Keratinocyte (primary cell): ENCODE results near the gene BUD31. TPM values are rescaled to one million over a fixed set of nuclear protein-coding genes. Genes with fewer than 3 reads are reported as not detected.

Experiments
- DNase-seq: peaks from one replicate; pipeline ENCODE4 v3.0.0-alpha.2; 2011; ENCODE audit warnings: low read depth, missing footprints, low spot score
- FAIRE-seq: peaks from 2 replicates; lab custom pipeline; 2011; peaks lifted over from hg19 to GRCh38; lab: Jason Lieb, UNC
- H2AFZ ChIP-seq: 2 replicates; pipeline ENCODE4 v1.6.0; 2012; ENCODE audit warnings: low read length, control low read depth, inconsistent platforms; ENCODE audit not compliant: control insufficient read depth
- H3K27ac ChIP-seq: 2 replicates; pipeline ENCODE4 v1.5.1; 2011; ENCODE audit warnings: low read length; ENCODE audit not compliant: control insufficient read depth, insufficient read depth
- H3K27me3 ChIP-seq: 3 replicates; pipeline ENCODE4 v1.6.0; 2011; ENCODE audit warnings: low read length; ENCODE audit not compliant: control insufficient read depth, insufficient read depth; ENCODE audit errors: extremely low read depth
- H3K36me3 ChIP-seq, 2 experiments: 2 replicates in 1 of 2; 3 replicates in 1 of 2; pipeline ENCODE4 v1.5.1; 2011; ENCODE audit warnings: low read length in 2 of 2, mild to moderate bottlenecking in 1 of 2; ENCODE audit not compliant: control insufficient read depth in 2 of 2, insufficient read depth in 2 of 2; ENCODE audit errors: extremely low read depth in 1 of 2
- H3K4me1 ChIP-seq: 3 replicates; pipeline ENCODE4 v1.5.1; 2011; ENCODE audit warnings: low read length; ENCODE audit not compliant: control insufficient read depth, insufficient read depth; ENCODE audit errors: extremely low read depth
- H3K4me2 ChIP-seq: 3 replicates; pipeline ENCODE4 v1.6.0; 2011; ENCODE audit warnings: low read depth, low read length; ENCODE audit not compliant: control insufficient read depth, insufficient read depth; ENCODE audit errors: extremely low read depth
- H3K4me3 ChIP-seq, 3 experiments: fragments of 200-600 bp in 1 of 3; sonication (generic) in 1 of 3; 2 replicates in 2 of 3; 3 replicates in 1 of 3; pipeline ENCODE4 v1.5.1; 2011 to 2016; ENCODE audit warnings: low read length in 3 of 3, mild to moderate bottlenecking in 3 of 3, control low read depth in 2 of 3, inconsistent platforms in 1 of 3, low read depth in 1 of 3, mixed read lengths in 1 of 3, mixed run types in 1 of 3, moderate library complexity in 1 of 3; ENCODE audit not compliant: control insufficient read depth in 2 of 3, insufficient read depth in 2 of 3; ENCODE audit errors: extremely low read depth in 1 of 3
- H3K79me2 ChIP-seq: 2 replicates; pipeline ENCODE4 v1.6.0; 2012; ENCODE audit warnings: low read length; ENCODE audit not compliant: control insufficient read depth, insufficient read depth
- H3K9ac ChIP-seq: 3 replicates; pipeline ENCODE4 v1.6.0; 2011; ENCODE audit warnings: low read length; ENCODE audit not compliant: control insufficient read depth, insufficient read depth; ENCODE audit errors: extremely low read depth
- H3K9me1 ChIP-seq: 3 replicates; pipeline ENCODE4 v1.6.0; 2011; ENCODE audit warnings: low read length; ENCODE audit not compliant: control insufficient read depth, insufficient read depth; ENCODE audit errors: extremely low read depth
- H3K9me3 ChIP-seq: 2 replicates; pipeline ENCODE4 v1.5.1; 2012; ENCODE audit warnings: low read depth, low read length; ENCODE audit not compliant: control insufficient read depth
- H4K20me1 ChIP-seq: 3 replicates; pipeline ENCODE4 v1.6.0; 2011; ENCODE audit warnings: low read length; ENCODE audit not compliant: control insufficient read depth, insufficient read depth; ENCODE audit errors: extremely low read depth
- CTCF ChIP-seq, 3 experiments: IDR thresholded peaks in 1 of 3; conservative IDR thresholded peaks in 1 of 3; optimal IDR thresholded peaks in 1 of 3; 2 replicates in 2 of 3; 3 replicates in 1 of 3; pipeline versions ENCODE3 to v1.5.1; 2011; ENCODE audit warnings: low read length in 3 of 3, mild to moderate bottlenecking in 3 of 3, moderate library complexity in 2 of 3, control low read depth in 1 of 3, inconsistent platforms in 1 of 3; ENCODE audit not compliant: insufficient read depth in 2 of 3; ENCODE audit errors: extremely low read depth in 1 of 3
- EZH2 ChIP-seq: IDR thresholded peaks from one replicate; pipeline ENCODE4 v1.6.1; 2012; ENCODE audit warnings: inconsistent platforms, mild to moderate bottlenecking, low read length, moderate library complexity
- dilution Hi-C: fragments of 300-500 bp; cut with MboI; formaldehyde crosslinking; loops from one replicate; pipeline ENCODE4 v1.7.0; 2020; ENCODE audit warnings: low sequenced_read_pairs; ENCODE audit not compliant: extremely low pct_ligation_motif_present
- polyA plus RNA-seq, 5 experiments: library from polyadenylated mRNA; depleted of rRNA in 3 of 5; stranded (reverse) in 3 of 5; stranded (forward) in 1 of 5; unstranded in 1 of 5; fragments of >200 nt; gene quantifications; 1 replicate in 1 of 5; 2 replicates in 3 of 5; 3 replicates in 1 of 5; pipeline versions ENCODE4 v1.2.1 to v1.2.3, GENCODE V29; 2011 to 2012; ENCODE audit warnings: missing spikeins in 2 of 5, low read depth in 1 of 5, low replicate concordance in 1 of 5

The BUD31 gene
- polyA plus RNA-seq, 1 donor (not counting 4 experiments of a cell fraction or from before 2014, with no cell fraction given), result 73.3 TPM

- H3K27me3 ChIP-seq, result no peaks in the 10 kb centered on the region
- peaks cover 28% of the 10 kb centered on the region for H3K4me1 ChIP-seq
- H3K4me3 ChIP-seq, result peak overlapping the region; percentile 73 to 100 (median 100)
- H3K4me2 ChIP-seq, result peak overlapping the region; percentile 96
- H2AFZ ChIP-seq, result peak overlapping the region; percentile 39
- TF ChIP-seq CTCF (optimal IDR thresholded peaks at IDR 0.05 in 1 of 3, IDR thresholded peaks at IDR 0.05 in 1 of 3, conservative IDR thresholded peaks at IDR 0.05 in 1 of 3; ENCODE audit: extremely low read depth in 1 of 3, insufficient read depth in 2 of 3, low read length in 3 of 3) (no peak), EZH2 (no peak)
- FAIRE-seq (no peak), DNase-seq (no peak)
- H3K36me3 ChIP-seq, result peaks cover 15 to 49% of the 10 kb centered on the region in 2 experiments
- peak overlapping the region; percentile 96 for H3K9ac ChIP-seq
- H3K79me2 ChIP-seq, result peaks cover 88% of the 10 kb centered on the region
- peaks cover 24% of the 10 kb centered on the region for H4K20me1 ChIP-seq
- peak overlapping the region; percentile 98 for H3K27ac ChIP-seq
- no peaks in the 10 kb centered on the region for H3K9me3 ChIP-seq
- peaks cover 3% of the 10 kb centered on the region for H3K9me1 ChIP-seq
- dilution Hi-C loops, result no loop called here
These were observed 844 bp upstream of the BUD31 start for GRCh38 chr7:99407872-99408378.

DNA sequence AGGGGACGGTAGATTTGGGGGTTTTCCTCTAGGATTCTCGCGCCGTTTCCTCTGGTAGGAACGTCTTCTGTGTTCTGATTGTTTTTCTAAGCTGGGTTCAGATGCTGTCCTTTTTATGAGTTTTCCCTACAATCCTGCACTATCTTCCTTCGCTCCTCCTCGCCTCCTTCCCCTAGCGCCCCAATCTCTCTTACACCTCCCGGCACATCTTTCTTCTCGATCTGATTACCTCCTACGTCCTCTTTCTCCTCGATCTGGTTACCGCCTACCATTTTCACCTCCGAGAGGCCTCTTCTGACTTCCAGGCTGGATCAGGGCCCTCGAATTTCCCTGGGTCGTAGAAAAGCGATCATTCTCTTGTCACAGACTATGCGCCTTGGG is 413 bp downstream of the BUD31 start:
- peaks cover 3% of the 10 kb centered on the region for H3K9me1 ChIP-seq
- peak overlapping the region; percentile 97 for H2AFZ ChIP-seq
- H3K27ac ChIP-seq, result peak overlapping the region; percentile 98
- peaks cover 16% of the 10 kb centered on the region for H4K20me1 ChIP-seq
- H3K27me3 ChIP-seq, result no peaks in the 10 kb centered on the region
- dilution Hi-C loops, result no loop called here
- H3K4me1 ChIP-seq, result peaks cover 28% of the 10 kb centered on the region
- H3K36me3 ChIP-seq, result peaks cover 15 to 38% of the 10 kb centered on the region in 2 experiments
- no peak for TF ChIP-seq CTCF (optimal IDR thresholded peaks at IDR 0.05 in 1 of 3, IDR thresholded peaks at IDR 0.05 in 1 of 3, conservative IDR thresholded peaks at IDR 0.05 in 1 of 3; ENCODE audit: extremely low read depth in 1 of 3, insufficient read depth in 2 of 3, low read length in 3 of 3)
- TF ChIP-seq EZH2, result no peak
- H3K79me2 ChIP-seq, result peaks cover 80% of the 10 kb centered on the region
- no peaks in the 10 kb centered on the region for H3K9me3 ChIP-seq
- H3K9ac ChIP-seq, result peak overlapping the region; percentile 96
- FAIRE-seq, result no peak
- H3K4me3 ChIP-seq, result peak overlapping the region; percentile 73 to 100 (median 100)
- peak overlapping the region; percentile 98 for H3K4me2 ChIP-seq
- no peak for DNase-seq
